Upper lobe of left lung (tissue), 6 donors: ENCODE data around the gene PAPSS1. TPM values are rescaled to one million over a fixed set of nuclear protein-coding genes. Genes with fewer than 3 reads are reported as not detected.
"Not testable (repeated sequence)": the region's sequence is repeated elsewhere in the genome, so short reads cannot be mapped to it uniquely, and the experiment has no call there.

Experiments
- ATAC-seq, 2 donors: fragments of 200-7000 bp; cut with Tn5 transposase; one replicate each; pipeline ENCODE4 v1.9.1; 2022; ENCODE audit warnings: mild to moderate bottlenecking in 2 of 2, moderate library complexity in 2 of 2; ENCODE audit not compliant: low FRiP score in 2 of 2
- DNase-seq, 2 donors: peaks; one replicate each; pipeline ENCODE4 v3.0.0-alpha.2; 2019 to 2020
- H3K27ac ChIP-seq, 4 donors: fragments of 200-600 bp; sonication (generic); one replicate each; pipeline ENCODE4 v1.5.1; 2016 to 2019
- H3K27me3 ChIP-seq, 4 donors: fragments of 200-600 bp; sonication (generic); one replicate each; pipeline ENCODE4 v1.5.1; 2017 to 2019
- H3K36me3 ChIP-seq, 4 donors: fragments of 200-600 bp; sonication (generic); one replicate each; pipeline ENCODE4 v1.5.1; 2016 to 2019
- H3K4me1 ChIP-seq, 4 donors: fragments of 200-600 bp; sonication (generic); one replicate each; pipeline ENCODE4 v1.5.1; 2018 to 2019
- H3K4me3 ChIP-seq, 4 donors: fragments of 200-600 bp; sonication (generic); one replicate each; pipeline ENCODE4 v1.5.1; 2017 to 2019; ENCODE audit warnings: mild to moderate bottlenecking in 2 of 4, moderate library complexity in 1 of 4
- H3K9me3 ChIP-seq, 4 donors: fragments of 200-600 bp; sonication (generic); one replicate each; pipeline ENCODE4 v1.5.1; 2018 to 2019
- CTCF ChIP-seq, 6 experiments: fragments of 450-650 bp in 4 of 6; fragments of 200-600 bp in 2 of 6; sonication (generic) in 2 of 6; IDR thresholded peaks; one replicate each; pipeline ENCODE4 v1.5.1; 2016 to 2019; ENCODE audit warnings: antibody characterized with exemption in 6 of 6
- EP300 ChIP-seq, 4 donors: sonication (generic); formaldehyde crosslinking; IDR thresholded peaks; one replicate each; pipeline ENCODE4 v1.5.1; 2017; ENCODE audit warnings: antibody characterized with exemption in 4 of 4, control low read depth in 2 of 4
- POLR2A ChIP-seq, 4 donors: fragments of 450-650 bp; IDR thresholded peaks; one replicate each; pipeline ENCODE4 v1.5.1; 2016 to 2017; ENCODE audit warnings: antibody characterized with exemption in 4 of 4, mild to moderate bottlenecking in 2 of 4
- POLR2AphosphoS5 ChIP-seq, 2 donors: sonication (generic); formaldehyde crosslinking; IDR thresholded peaks; one replicate each; pipeline ENCODE4 v1.5.1; 2017; ENCODE audit warnings: antibody characterized with exemption in 2 of 2
- WGBS, 2 donors: methylation state at CpG; one replicate each; pipeline ENCODE4 v1.1.5; 2017 to 2018; 5-methylcytosine and 5-hydroxymethylcytosine counted together
- total RNA-seq, 6 donors: library from RNA; depleted of rRNA in 4 of 6; stranded (reverse); fragments of >200 nt in 4 of 6; gene quantifications; one replicate each; pipeline versions ENCODE4 v1.1.0 to v1.2.1, GENCODE V29; 2016 to 2021
- donor health status: DM: no; HTN: no; CAD: no; lungs with moderate emphysema.
- donor health status: DM: no; HTN: yes; CAD: no; lungs with severe emphysema.

PAPSS1 gene
- total RNA-seq, 6 donors from 2014 or later: 23.7 to 84.9 (median 55.4) TPM

GRCh38 chr4:107654694-107655093 is 65.3 kb downstream of the PAPSS1 start:
- no peak overlapping the region for H3K4me3 ChIP-seq
- ATAC-seq: no peak

GRCh38 chr4:107651408-107651807 is 68.6 kb downstream of the PAPSS1 start:
- DNase-seq, H3K9me3 ChIP-seq, ATAC-seq, H3K27me3 ChIP-seq, H3K27ac ChIP-seq, H3K4me3 ChIP-seq, H3K4me1 ChIP-seq: not testable (repeated sequence)
- H3K36me3 ChIP-seq: peaks cover 0 to 38% (median 10%) of the 10 kb centered on the region in 4 donors
- WGBS, 2 donors: 89 to 97% methylated on average over 3 of the region's 3 CpGs

More at GRCh38 chr4:107654694-107655093, 65.3 kb downstream of the PAPSS1 start:
- Histone ChIP-seq H3K27ac (no peak overlapping the region), H3K27me3 (no peaks in the 10 kb centered on the region), H3K36me3 (peaks cover 0 to 31% (median 10%) of the 10 kb centered on the region in 4 donors), H3K4me1 (no peaks in the 10 kb centered on the region), H3K9me3 (no peaks in the 10 kb centered on the region)
- WGBS, 2 donors: 81 to 83% methylated on average over 10 of the region's 10 CpGs
- TF ChIP-seq POLR2A (IDR thresholded peaks at IDR 0.05) (no peak), CTCF (IDR thresholded peaks at IDR 0.05) (no peak), EP300 (IDR thresholded peaks at IDR 0.05) (no peak), POLR2AphosphoS5 (IDR thresholded peaks at IDR 0.05) (no peak)
- no peak for DNase-seq

- no peak overlapping the region for H3K27ac ChIP-seq
- H3K36me3 ChIP-seq: peaks cover 0 to 38% (median 10%) of the 10 kb centered on the region in 4 donors
- DNase-seq: no peak
- H3K4me1 ChIP-seq: no peaks in the 10 kb centered on the region
- no peak overlapping the region for H3K4me3 ChIP-seq
- ATAC-seq: no peak
- no peaks in the 10 kb centered on the region for H3K27me3 ChIP-seq
- TF ChIP-seq EP300 (IDR thresholded peaks at IDR 0.05) (no peak), POLR2AphosphoS5 (IDR thresholded peaks at IDR 0.05) (no peak), CTCF (IDR thresholded peaks at IDR 0.05) (no peak), POLR2A (IDR thresholded peaks at IDR 0.05) (no peak)
- no peaks in the 10 kb centered on the region for H3K9me3 ChIP-seq
Measured at GRCh38 chr4:107650251-107650650, 69.8 kb downstream of the PAPSS1 start.

GRCh38 chr4:107648178-107648991 is 71.6 kb downstream of the PAPSS1 start:
- H3K4me3 ChIP-seq: no peak overlapping the region
- no peaks in the 10 kb centered on the region for H3K4me1 ChIP-seq
- no peaks in the 10 kb centered on the region for H3K27me3 ChIP-seq
- H3K9me3 ChIP-seq: no peaks in the 10 kb centered on the region
- H3K27ac ChIP-seq: no peak overlapping the region
- no peak for TF ChIP-seq EP300 (IDR thresholded peaks at IDR 0.05)
- TF ChIP-seq POLR2AphosphoS5 (IDR thresholded peaks at IDR 0.05): no peak
- TF ChIP-seq CTCF (IDR thresholded peaks at IDR 0.05): no peak
- TF ChIP-seq POLR2A (IDR thresholded peaks at IDR 0.05): no peak
- no peak for ATAC-seq
- WGBS, 2 donors: 81 to 94% methylated on average over 8 of the region's 8 CpGs
- peaks cover 0 to 43% (median 10%) of the 10 kb centered on the region in 4 donors for H3K36me3 ChIP-seq
- DNase-seq: no peak

- Histone ChIP-seq H3K27me3 (no peaks in the 10 kb centered on the region), H3K36me3 (peaks cover 0 to 38% (median 8%) of the 10 kb centered on the region in 4 donors), H3K27ac (no peak overlapping the region), H3K4me3 (no peak overlapping the region), H3K9me3 (no peaks in the 10 kb centered on the region), H3K4me1 (no peaks in the 10 kb centered on the region)
- ATAC-seq (no peak), DNase-seq (no peak)
- WGBS, 2 donors: 95 to 97% methylated on average over 4 of the region's 4 CpGs
- no peak for TF ChIP-seq POLR2A (IDR thresholded peaks at IDR 0.05)
- no peak for TF ChIP-seq CTCF (IDR thresholded peaks at IDR 0.05)
- TF ChIP-seq POLR2AphosphoS5 (IDR thresholded peaks at IDR 0.05): no peak
- TF ChIP-seq EP300 (IDR thresholded peaks at IDR 0.05): no peak
Measured at GRCh38 chr4:107647591-107647990, 72.4 kb downstream of the PAPSS1 start.
